ENCODE results near the gene LSM14B. TPM values are rescaled to one million over a fixed set of nuclear protein-coding genes. Genes with fewer than 3 reads are reported as not detected.

The LSM14B gene
- total RNA-seq, 4 donors from 2014 or later = 3.1 to 56.8 (median 45.9) TPM

GRCh38 chr20:62096421-62097380 is 25.6 kb upstream of the LSM14B start:
- no peaks in the 10 kb centered on the region for H3K27me3 ChIP-seq
- TF ChIP-seq, protein P1, sequence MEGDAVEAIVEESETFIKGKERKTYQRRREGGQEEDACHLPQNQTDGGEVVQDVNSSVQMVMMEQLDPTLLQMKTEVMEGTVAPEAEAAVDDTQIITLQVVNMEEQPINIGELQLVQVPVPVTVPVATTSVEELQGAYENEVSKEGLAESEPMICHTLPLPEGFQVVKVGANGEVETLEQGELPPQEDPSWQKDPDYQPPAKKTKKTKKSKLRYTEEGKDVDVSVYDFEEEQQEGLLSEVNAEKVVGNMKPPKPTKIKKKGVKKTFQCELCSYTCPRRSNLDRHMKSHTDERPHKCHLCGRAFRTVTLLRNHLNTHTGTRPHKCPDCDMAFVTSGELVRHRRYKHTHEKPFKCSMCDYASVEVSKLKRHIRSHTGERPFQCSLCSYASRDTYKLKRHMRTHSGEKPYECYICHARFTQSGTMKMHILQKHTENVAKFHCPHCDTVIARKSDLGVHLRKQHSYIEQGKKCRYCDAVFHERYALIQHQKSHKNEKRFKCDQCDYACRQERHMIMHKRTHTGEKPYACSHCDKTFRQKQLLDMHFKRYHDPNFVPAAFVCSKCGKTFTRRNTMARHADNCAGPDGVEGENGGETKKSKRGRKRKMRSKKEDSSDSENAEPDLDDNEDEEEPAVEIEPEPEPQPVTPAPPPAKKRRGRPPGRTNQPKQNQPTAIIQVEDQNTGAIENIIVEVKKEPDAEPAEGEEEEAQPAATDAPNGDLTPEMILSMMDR (IDR thresholded peaks at IDR 0.05) = no peak
- TF ChIP-seq POLR2A (IDR thresholded peaks at IDR 0.05) = no peak
- H3K4me1 ChIP-seq = no peaks in the 10 kb centered on the region
- no peaks in the 10 kb centered on the region for H3K9me3 ChIP-seq
- no peak for DNase-seq
- no peaks in the 10 kb centered on the region for H3K36me3 ChIP-seq
- intact Hi-C loops (cut with DNase I; ENCODE audit: low total_unique reads) = no loop called here
- H3K4me3 ChIP-seq = no peak overlapping the region
- no peak overlapping the region for H3K27ac ChIP-seq

GRCh38 chr20:62097881-62098407 is 24.3 kb upstream of the LSM14B start:
- TF ChIP-seq, protein P1 (IDR thresholded peaks at IDR 0.05) = no peak
- TF ChIP-seq POLR2A (IDR thresholded peaks at IDR 0.05) = no peak
- Histone ChIP-seq H3K27me3 (no peaks in the 10 kb centered on the region), H3K36me3 (no peaks in the 10 kb centered on the region), H3K27ac (no peak overlapping the region), H3K4me1 (no peaks in the 10 kb centered on the region), H3K4me3 (no peak overlapping the region), H3K9me3 (no peaks in the 10 kb centered on the region)
- intact Hi-C loops (cut with DNase I; ENCODE audit: low total_unique reads) = no loop called here
- no peak for DNase-seq

DNA sequence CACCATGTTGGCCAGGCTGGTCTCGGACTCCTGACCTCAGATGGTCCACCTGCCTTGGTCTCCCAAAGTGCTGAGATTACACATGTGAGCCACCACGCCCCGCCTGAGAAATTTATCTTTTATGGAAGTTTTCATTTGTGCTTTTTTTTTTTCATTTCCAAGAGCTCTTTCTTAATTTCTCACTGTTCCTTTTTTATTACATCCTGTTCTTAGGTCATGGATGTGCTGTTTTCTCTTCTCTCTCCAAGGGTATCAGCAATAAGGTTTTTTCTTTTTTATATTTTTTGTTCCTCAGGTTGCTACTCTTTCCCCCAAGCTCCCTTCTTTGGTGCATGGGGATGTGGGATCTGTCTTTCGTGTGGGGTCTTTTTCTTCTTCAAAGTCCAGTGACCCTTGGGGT is 21.2 kb upstream of the LSM14B start:
- peaks cover 0 to 3% of the 10 kb centered on the region in 2 donors for H3K4me1 ChIP-seq

DNA sequence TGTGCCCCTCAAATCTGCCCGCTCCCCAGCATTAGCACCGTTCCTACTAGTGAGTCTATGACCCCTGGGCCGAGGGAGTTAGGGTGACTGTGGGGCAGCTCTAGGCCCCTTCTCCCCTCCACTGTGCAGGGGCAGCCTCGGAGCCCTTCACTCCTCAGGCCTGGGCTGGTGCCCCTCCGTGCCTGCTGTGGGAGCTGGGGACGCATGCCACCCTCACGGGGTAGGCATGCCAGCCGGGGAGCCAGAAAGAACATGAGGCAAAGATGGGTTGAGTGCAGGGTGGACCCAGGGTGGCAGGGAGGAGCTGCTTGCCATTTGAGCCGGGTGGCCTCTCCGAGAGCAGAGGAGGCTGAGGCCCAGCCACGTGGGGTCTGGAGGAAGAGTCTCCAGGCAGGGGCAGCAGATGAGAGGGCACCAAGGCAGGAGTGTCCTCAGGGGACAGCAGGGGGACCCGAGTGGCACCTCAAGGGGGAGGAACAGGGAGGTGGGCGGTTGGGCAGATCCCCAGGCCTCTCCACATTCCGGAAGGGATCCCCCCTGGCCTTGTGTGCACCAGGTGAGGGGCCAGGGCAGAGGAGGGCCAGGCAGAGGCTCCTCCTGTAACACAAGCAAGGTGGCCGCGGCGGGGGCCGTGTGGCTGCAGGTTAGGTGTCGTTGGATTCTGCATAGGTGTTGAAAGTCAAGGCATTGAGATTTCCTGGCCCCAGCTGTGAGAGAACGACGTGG is 18.6 kb upstream of the LSM14B start:
- no peaks in the 10 kb centered on the region for H3K36me3 ChIP-seq
- intact Hi-C loops (cut with DNase I; ENCODE audit: low total_unique reads) = no loop called here
- H3K4me3 ChIP-seq = no peak overlapping the region
- no peaks in the 10 kb centered on the region for H3K27me3 ChIP-seq
- peak overlapping the region in 1 of 2 donors; percentile 75 for H3K27ac ChIP-seq
- H3K9me3 ChIP-seq = peaks cover 0 to 3% of the 10 kb centered on the region in 2 donors
- no peak for TF ChIP-seq POLR2A (IDR thresholded peaks at IDR 0.05)
- TF ChIP-seq, protein P1 (IDR thresholded peaks at IDR 0.05) = no peak
- peaks cover 0 to 3% of the 10 kb centered on the region in 2 donors for H3K4me1 ChIP-seq
- DNase-seq = no peak

More for the DNA sequence above, 21.2 kb upstream of the LSM14B start:
- DNase-seq = no peak
- Histone ChIP-seq H3K9me3 (no peaks in the 10 kb centered on the region), H3K27me3 (no peaks in the 10 kb centered on the region), H3K27ac (no peak overlapping the region), H3K4me3 (no peak overlapping the region), H3K36me3 (no peaks in the 10 kb centered on the region)
- intact Hi-C loops (cut with DNase I; ENCODE audit: low total_unique reads) = no loop called here
- TF ChIP-seq, protein P1 (IDR thresholded peaks at IDR 0.05) = no peak
- no peak for TF ChIP-seq POLR2A (IDR thresholded peaks at IDR 0.05)

Measured in uterus (tissue), 4 donors.